RWPE1 (cell line): ENCODE data around the gene AXIN2.

Source experiments
- CTCF ChIA-PET: fragments of 350-600 bp; sonication (Branson Sonifier 250); formaldehyde crosslinking; extraction: SDS; loops from one replicate; lab custom pipeline; 2021; lab: Yijun Ruan, JAX
- POLR2A ChIA-PET: fragments of 400-600 bp; formaldehyde crosslinking; extraction: SDS; loops from one replicate; lab custom pipeline; 2020; ENCODE audit warnings: antibody characterized with exemption; ENCODE audit not compliant: low non-redundant PET; lab: Yijun Ruan, JAX
- DNase-seq: peaks from one replicate; pipeline ENCODE4 v3.0.0; 2012; ENCODE audit warnings: low spot score
- H3K27ac ChIP-seq: fragments of 450-650 bp; 2 replicates; pipeline ENCODE4 v1.5.1; 2017
- CTCF ChIP-seq: fragments of 450-650 bp; conservative IDR thresholded peaks from 2 replicates; pipeline ENCODE4 v1.5.1; 2017; ENCODE audit warnings: low read depth, mild to moderate bottlenecking

Gene AXIN2

DNA sequence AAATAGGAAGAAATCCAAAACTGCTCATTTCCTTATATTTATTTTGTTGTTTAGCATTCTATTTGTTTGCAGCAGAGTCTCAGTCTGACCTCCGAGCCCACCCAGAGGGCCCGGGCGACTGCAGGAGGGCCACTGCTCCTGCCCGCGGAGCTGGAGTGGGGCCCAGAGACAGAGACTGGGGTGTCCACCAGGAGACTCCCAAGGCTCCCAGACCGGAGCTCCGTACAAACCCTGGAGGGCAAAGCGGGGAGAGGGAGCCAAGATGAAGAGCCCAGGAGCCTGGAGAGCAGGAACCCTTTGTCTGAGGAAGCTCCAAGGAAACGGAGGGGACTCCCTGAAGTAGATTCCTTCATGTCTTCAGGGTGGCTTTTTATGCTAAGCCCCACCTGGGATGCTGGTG, 57.9 kb downstream of the AXIN2 start:
- no peak overlapping the region for H3K27ac ChIP-seq
- no peak for DNase-seq
- ChIA-PET POLR2A (no interaction called here), CTCF (no interaction called here)
- no peak for TF ChIP-seq CTCF

GRCh38 chr17:65498816-65499215, 62.6 kb downstream of the AXIN2 start:
- no peak for DNase-seq
- H3K27ac ChIP-seq: no peak overlapping the region
- ChIA-PET CTCF (no interaction called here), POLR2A (no interaction called here)
- TF ChIP-seq CTCF: no peak

- DNase-seq: no peak
- ChIA-PET CTCF (no interaction called here), POLR2A (no interaction called here)
- no peak for TF ChIP-seq CTCF
- H3K27ac ChIP-seq: no peak overlapping the region
These were observed 64.6 kb downstream of the AXIN2 start for GRCh38 chr17:65496801-65497200.

DNA sequence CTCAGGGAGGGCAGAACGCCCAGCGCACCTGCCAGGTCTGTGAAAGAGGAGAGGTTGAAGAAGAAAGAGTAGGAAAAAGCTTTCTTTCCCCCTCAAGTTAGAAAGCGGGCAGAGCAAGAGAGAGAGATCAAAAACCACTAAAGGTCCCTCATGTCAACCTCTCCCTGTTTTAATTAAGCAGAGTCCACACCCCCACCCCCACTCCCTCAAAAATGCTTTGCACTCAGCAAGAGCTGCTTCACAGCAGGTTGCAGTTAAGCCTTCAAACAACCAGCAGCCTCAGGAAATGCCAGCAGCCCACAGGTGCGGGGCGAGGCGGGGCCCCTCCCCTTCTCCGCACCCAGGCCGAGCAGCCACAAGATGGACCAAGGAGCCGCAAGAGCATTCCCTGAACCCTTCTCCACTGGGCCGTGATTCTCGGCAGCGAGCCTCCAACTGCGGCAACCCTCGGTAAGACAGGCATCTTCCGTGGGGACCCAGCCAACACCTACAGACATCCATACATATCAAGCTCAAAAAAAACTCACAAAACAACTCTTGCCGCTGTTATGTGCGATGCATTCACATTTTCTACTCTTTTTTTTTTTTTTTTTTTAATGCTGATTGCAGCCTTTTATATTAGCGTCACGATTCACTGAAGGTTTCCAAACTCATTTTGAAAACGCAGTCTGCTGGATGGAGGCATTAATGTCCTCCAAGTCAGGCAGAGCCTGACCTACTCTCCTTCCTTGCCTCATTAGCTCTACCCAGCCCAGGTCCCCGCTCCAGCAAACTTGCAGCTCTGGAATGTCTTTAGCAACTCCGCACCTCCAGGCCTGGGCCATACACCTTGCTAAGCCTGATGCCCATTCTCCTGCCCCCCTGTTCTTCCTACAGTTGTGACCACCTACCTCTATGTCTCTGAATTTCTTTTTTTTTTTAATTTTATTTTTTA, 66.1 kb downstream of the AXIN2 start:
- DNase-seq: no peak
- no peak overlapping the region for H3K27ac ChIP-seq
- CTCF ChIA-PET: no interaction called here
- POLR2A ChIA-PET: no interaction called here
- no peak for TF ChIP-seq CTCF

GRCh38 chr17:65489413-65490155, 71.9 kb downstream of the AXIN2 start:
- DNase-seq: no peak
- no peak overlapping the region for H3K27ac ChIP-seq
- POLR2A ChIA-PET: no interaction called here
- CTCF ChIA-PET: no interaction called here
- no peak for TF ChIP-seq CTCF

DNA sequence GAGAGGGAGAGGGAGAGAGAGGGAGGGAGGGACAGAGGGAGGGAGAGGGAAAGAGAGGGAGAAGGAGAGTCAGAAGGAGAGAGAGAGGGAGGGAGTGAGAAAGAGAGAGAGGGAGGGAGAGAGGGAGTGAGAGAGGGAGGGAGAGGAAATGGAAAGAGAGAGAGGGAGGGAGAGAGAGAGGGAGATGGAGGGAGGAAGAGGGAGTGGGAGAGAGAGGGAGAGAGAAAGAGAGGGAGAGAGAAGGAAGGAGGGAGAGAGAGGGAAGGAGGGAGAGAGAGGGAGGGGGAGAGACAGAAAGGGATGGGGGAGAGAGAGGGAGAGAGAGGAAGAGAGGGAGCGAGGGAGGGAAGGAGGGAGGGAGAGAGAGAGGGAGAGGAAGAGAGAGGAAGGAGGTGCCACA, 72.8 kb downstream of the AXIN2 start:
- no peak for DNase-seq
- ChIA-PET CTCF (no interaction called here), POLR2A (no interaction called here)
- no peak for TF ChIP-seq CTCF
- H3K27ac ChIP-seq: no peak overlapping the region
